ENCODE results near the gene BBS5.

The BBS5 gene

GRCh38 chr2:169495310-169495928 is 16.1 kb downstream of the BBS5 start:
- Histone ChIP-seq H3K9me3 (ENCODE audit: insufficient read depth, low read length) (no peaks in the 10 kb centered on the region), H3K4me3 (ENCODE audit: low read length) (no peak overlapping the region), H3K4me2 (ENCODE audit: low read length) (no peak overlapping the region), H3K79me2 (ENCODE audit: low read length) (no peaks in the 10 kb centered on the region), H4K20me1 (ENCODE audit: insufficient read depth, low read length) (no peaks in the 10 kb centered on the region), H3K9ac (ENCODE audit: low read length) (no peak overlapping the region), H3K36me3 (replicated peaks; ENCODE audit: low read depth, low read length) (no peaks in the 10 kb centered on the region), H3K4me1 (ENCODE audit: low read length) (no peaks in the 10 kb centered on the region), H2AFZ (ENCODE audit: low read depth, low read length) (no peak overlapping the region), H3K27me3 (ENCODE audit: low read depth, low read length) (no peaks in the 10 kb centered on the region), H3K27ac (ENCODE audit: low read length) (no peak overlapping the region)
- no peak for TF ChIP-seq CTCF (IDR thresholded peaks at IDR 0.05; ENCODE audit: low read depth, low read length)
- no peak for TF ChIP-seq EZH2phosphoT487 (IDR thresholded peaks at IDR 0.05; ENCODE audit: low read depth)

GRCh38 chr2:169504651-169505050 is 25.4 kb downstream of the BBS5 start:
- Histone ChIP-seq H2AFZ (ENCODE audit: low read depth, low read length) (no peak overlapping the region), H3K9me3 (ENCODE audit: insufficient read depth, low read length) (no peaks in the 10 kb centered on the region)

GRCh38 chr2:169507698-169508097 is 28.4 kb downstream of the BBS5 start:
- H3K79me2 ChIP-seq (ENCODE audit: low read length), result no peaks in the 10 kb centered on the region
- H3K9me3 ChIP-seq (ENCODE audit: insufficient read depth, low read length), result no peaks in the 10 kb centered on the region
- no peaks in the 10 kb centered on the region for H3K27me3 ChIP-seq (ENCODE audit: low read depth, low read length)
- no peak overlapping the region for H3K4me2 ChIP-seq (ENCODE audit: low read length)
- no peak for TF ChIP-seq EZH2phosphoT487 (IDR thresholded peaks at IDR 0.05; ENCODE audit: low read depth)
- TF ChIP-seq CTCF (IDR thresholded peaks at IDR 0.05; ENCODE audit: low read depth, low read length), result no peak
- no peak overlapping the region for H3K4me3 ChIP-seq (ENCODE audit: low read length)
- H3K36me3 ChIP-seq (replicated peaks; ENCODE audit: low read depth, low read length), result peaks cover 3% of the 10 kb centered on the region
- peaks cover 11% of the 10 kb centered on the region for H3K4me1 ChIP-seq (ENCODE audit: low read length)
- no peak overlapping the region for H3K27ac ChIP-seq (ENCODE audit: low read length)
- no peak overlapping the region for H2AFZ ChIP-seq (ENCODE audit: low read depth, low read length)
- no peaks in the 10 kb centered on the region for H4K20me1 ChIP-seq (ENCODE audit: insufficient read depth, low read length)
- no peak overlapping the region for H3K9ac ChIP-seq (ENCODE audit: low read length)

More at GRCh38 chr2:169504651-169505050, 25.4 kb downstream of the BBS5 start:
- Histone ChIP-seq H3K27ac (ENCODE audit: low read length) (no peak overlapping the region), H3K79me2 (ENCODE audit: low read length) (no peaks in the 10 kb centered on the region), H3K4me2 (ENCODE audit: low read length) (no peak overlapping the region), H4K20me1 (ENCODE audit: insufficient read depth, low read length) (no peaks in the 10 kb centered on the region), H3K4me1 (ENCODE audit: low read length) (peaks cover 6% of the 10 kb centered on the region; the same call in 1 of the 2 replicates), H3K9ac (ENCODE audit: low read length) (no peak overlapping the region), H3K36me3 (replicated peaks; ENCODE audit: low read depth, low read length) (peaks cover 3% of the 10 kb centered on the region), H3K27me3 (ENCODE audit: low read depth, low read length) (no peaks in the 10 kb centered on the region), H3K4me3 (ENCODE audit: low read length) (no peak overlapping the region)
- TF ChIP-seq CTCF (IDR thresholded peaks at IDR 0.05; ENCODE audit: low read depth, low read length), result no peak
- TF ChIP-seq EZH2phosphoT487 (IDR thresholded peaks at IDR 0.05; ENCODE audit: low read depth), result no peak

GRCh38 chr2:169509298-169509885 is 30.1 kb downstream of the BBS5 start, which contains the start of gene KLHL41:
KLHL41 (plus strand) TSS chr2:169509702; CDS start chr2:169509779, 77 bp downstream.
- H2AFZ ChIP-seq (ENCODE audit: low read depth, low read length), result no peak within 1 kb of the TSS
- no peak within 1 kb of the TSS for H3K9ac ChIP-seq (ENCODE audit: low read length)
- H4K20me1 ChIP-seq (ENCODE audit: insufficient read depth, low read length), result no peaks in the 10 kb centered on the region
- no peaks in the 10 kb centered on the region for H3K9me3 ChIP-seq (ENCODE audit: insufficient read depth, low read length)
- no peak within 1 kb of the TSS for H3K4me3 ChIP-seq (ENCODE audit: low read length)
- no peak within 1 kb of the TSS for H3K4me2 ChIP-seq (ENCODE audit: low read length)
- H3K27ac ChIP-seq (ENCODE audit: low read length), result no peak within 1 kb of the TSS
- TF ChIP-seq EZH2phosphoT487 (IDR thresholded peaks at IDR 0.05; ENCODE audit: low read depth), result no peak
- no peak for TF ChIP-seq CTCF (IDR thresholded peaks at IDR 0.05; ENCODE audit: low read depth, low read length)
- no peaks in the 10 kb centered on the region for H3K79me2 ChIP-seq (ENCODE audit: low read length)
- peaks cover 1% of the 10 kb centered on the region for H3K36me3 ChIP-seq (replicated peaks; ENCODE audit: low read depth, low read length)
- H3K27me3 ChIP-seq (ENCODE audit: low read depth, low read length), result no peaks in the 10 kb centered on the region
- peaks cover 11% of the 10 kb centered on the region for H3K4me1 ChIP-seq (ENCODE audit: low read length)

Data from OCI-LY3 (cell line).